Testis (tissue), 3 donors: Measurements from ENCODE around the gene LENG8. TPM values are rescaled to one million over a fixed set of nuclear protein-coding genes. Genes with fewer than 3 reads are reported as not detected.
"Not testable (repeated sequence)": the region's sequence is repeated elsewhere in the genome, so short reads cannot be mapped to it uniquely, and the experiment has no call there.

Experiments used
- DNase-seq: peaks from one replicate; pipeline ENCODE4 v3.0.0-alpha.2; 2019
- H3K27ac ChIP-seq, 2 donors: fragments of 200-600 bp; sonication (generic); one replicate each; pipeline ENCODE4 v1.5.1; 2019
- H3K27me3 ChIP-seq: fragments of 200-600 bp; sonication (generic); one replicate; pipeline ENCODE4 v1.5.1; 2019
- H3K36me3 ChIP-seq: fragments of 200-600 bp; sonication (generic); one replicate; pipeline ENCODE4 v1.5.1; 2017; ENCODE audit warnings: low read depth; ENCODE audit errors: missing control alignments
- H3K4me1 ChIP-seq: fragments of 200-600 bp; sonication (generic); one replicate; pipeline ENCODE4 v1.5.1; 2019
- H3K4me3 ChIP-seq, 2 donors: fragments of 200-600 bp; sonication (generic); one replicate each; pipeline ENCODE4 v1.5.1; 2017 to 2019
- H3K9me3 ChIP-seq: fragments of 200-600 bp; sonication (generic); one replicate; pipeline ENCODE4 v1.5.1; 2017
- POLR2A ChIP-seq: fragments of 450-650 bp; IDR thresholded peaks from one replicate; pipeline ENCODE4 v1.6.1; 2017; ENCODE audit warnings: antibody characterized with exemption, mild to moderate bottlenecking, moderate library complexity
- WGBS, 2 donors: methylation state at CpG; one replicate each; pipeline ENCODE4 v1.1.5; 2018; 5-methylcytosine and 5-hydroxymethylcytosine counted together
- intact Hi-C: fragments of 100-400 bp; cut with DNase I; formaldehyde crosslinking; loops from one replicate; pipeline ENCODE4 v1.15.1; 2023; ENCODE audit warnings: low total_unique reads
- polyA plus RNA-seq: library from polyadenylated mRNA; stranded (reverse); fragments of 350-450 nt; fragmentation: Illumina TruSeq; extraction: RNeasy Lipid Tissue Mini Kit (QIAGEN cat#74804); gene quantifications from one replicate; pipeline ENCODE4 v1.2.3, GENCODE V29; 2014; ENCODE audit warnings: low read depth, low replicate concordance; ENCODE audit not compliant: insufficient read depth
- small RNA-seq, 2 donors: library from RNA; depleted of rRNA; stranded (forward); fragments of <200 nt; gene quantifications; one replicate each; pipeline ENCODE3, GENCODE V24; 2016
- total RNA-seq, 2 donors: library from RNA; depleted of rRNA; stranded (reverse); fragments of >200 nt; gene quantifications; one replicate each; pipeline ENCODE4 v1.2.3, GENCODE V29; 2016
- TF ChIP-seq, protein P1 (sequence below), 3 experiments: fragments of 450-650 bp in 2 of 3; fragments of 200-600 bp in 1 of 3; sonication (generic) in 1 of 3; IDR thresholded peaks; one replicate each; pipeline ENCODE4 v1.5.1; 2016 to 2019; ENCODE audit warnings: antibody characterized with exemption in 3 of 3, mild to moderate bottlenecking in 2 of 3, moderate library complexity in 1 of 3

The LENG8 gene
- total and polyA plus RNA-seq, 3 donors from 2014 or later, result 167 to 507 (median 313) TPM

DNA sequence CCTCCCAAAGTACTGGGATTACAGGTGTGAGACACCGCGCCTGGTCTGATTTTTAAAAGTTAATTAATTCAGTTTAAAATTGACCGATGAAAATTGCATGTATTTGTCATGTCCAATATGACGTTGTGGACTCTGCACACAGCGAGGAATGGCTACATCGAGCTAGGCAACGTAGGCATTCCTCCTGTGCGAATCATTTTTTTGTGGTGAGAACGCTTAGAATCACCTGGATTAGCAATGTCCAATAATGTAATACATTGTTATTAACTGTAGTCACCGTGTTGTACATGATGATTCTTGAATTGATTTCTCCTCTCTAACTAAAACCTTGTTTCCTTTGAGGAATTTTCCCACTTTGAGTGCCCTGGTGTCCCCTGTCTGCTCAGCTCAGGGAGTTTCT is 57.1 kb downstream of the LENG8 start:
- TF ChIP-seq, protein P1, sequence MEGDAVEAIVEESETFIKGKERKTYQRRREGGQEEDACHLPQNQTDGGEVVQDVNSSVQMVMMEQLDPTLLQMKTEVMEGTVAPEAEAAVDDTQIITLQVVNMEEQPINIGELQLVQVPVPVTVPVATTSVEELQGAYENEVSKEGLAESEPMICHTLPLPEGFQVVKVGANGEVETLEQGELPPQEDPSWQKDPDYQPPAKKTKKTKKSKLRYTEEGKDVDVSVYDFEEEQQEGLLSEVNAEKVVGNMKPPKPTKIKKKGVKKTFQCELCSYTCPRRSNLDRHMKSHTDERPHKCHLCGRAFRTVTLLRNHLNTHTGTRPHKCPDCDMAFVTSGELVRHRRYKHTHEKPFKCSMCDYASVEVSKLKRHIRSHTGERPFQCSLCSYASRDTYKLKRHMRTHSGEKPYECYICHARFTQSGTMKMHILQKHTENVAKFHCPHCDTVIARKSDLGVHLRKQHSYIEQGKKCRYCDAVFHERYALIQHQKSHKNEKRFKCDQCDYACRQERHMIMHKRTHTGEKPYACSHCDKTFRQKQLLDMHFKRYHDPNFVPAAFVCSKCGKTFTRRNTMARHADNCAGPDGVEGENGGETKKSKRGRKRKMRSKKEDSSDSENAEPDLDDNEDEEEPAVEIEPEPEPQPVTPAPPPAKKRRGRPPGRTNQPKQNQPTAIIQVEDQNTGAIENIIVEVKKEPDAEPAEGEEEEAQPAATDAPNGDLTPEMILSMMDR (IDR thresholded peaks at IDR 0.05), result no peak
- TF ChIP-seq POLR2A, result no peak
- H3K4me1 ChIP-seq, result no peaks in the 10 kb centered on the region
- intact Hi-C loops, result no loop called here
- no peaks in the 10 kb centered on the region for H3K36me3 ChIP-seq
- 69 to 86% methylated on average over 10 of the region's 10 CpGs for WGBS, 2 donors
- H3K4me3 ChIP-seq, result no peak overlapping the region
- no peak for DNase-seq
- H3K9me3 ChIP-seq, result no peaks in the 10 kb centered on the region
- no peaks in the 10 kb centered on the region for H3K27me3 ChIP-seq
- H3K27ac ChIP-seq, result no peak overlapping the region

GRCh38 chr19:54507038-54507717 is 58.2 kb downstream of the LENG8 start:
- WGBS, 2 donors, result 67% methylated on average over 11 of the region's 15 CpGs; no CpG with 5 or more reads in 1 of the 2 donors
- H3K27me3 ChIP-seq, H3K27ac ChIP-seq, DNase-seq, intact Hi-C loops, H3K36me3 ChIP-seq, H3K4me3 ChIP-seq, H3K4me1 ChIP-seq, H3K9me3 ChIP-seq: not testable (repeated sequence)

DNA sequence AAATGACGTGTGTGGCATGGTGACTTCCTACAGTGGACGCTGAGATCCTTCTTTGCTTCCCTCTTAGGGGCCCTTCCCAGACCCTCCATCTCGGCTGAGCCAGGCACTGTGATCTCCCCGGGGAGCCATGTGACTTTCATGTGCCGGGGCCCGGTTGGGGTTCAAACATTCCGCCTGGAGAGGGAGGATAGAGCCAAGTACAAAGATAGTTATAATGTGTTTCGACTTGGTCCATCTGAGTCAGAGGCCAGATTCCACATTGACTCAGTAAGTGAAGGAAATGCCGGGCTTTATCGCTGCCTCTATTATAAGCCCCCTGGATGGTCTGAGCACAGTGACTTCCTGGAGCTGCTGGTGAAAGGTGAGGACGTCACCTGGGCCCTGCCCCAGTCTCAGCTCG is 58.8 kb downstream of the LENG8 start:
- Histone ChIP-seq H3K27ac (no peak overlapping the region), H3K4me3 (no peak overlapping the region), H3K27me3 (no peaks in the 10 kb centered on the region), H3K9me3 (no peaks in the 10 kb centered on the region), H3K4me1 (no peaks in the 10 kb centered on the region), H3K36me3 (no peaks in the 10 kb centered on the region)
- intact Hi-C loops, result no loop called here
- TF ChIP-seq, protein P1 (IDR thresholded peaks at IDR 0.05), result no peak
- TF ChIP-seq POLR2A, result no peak
- DNase-seq, result no peak
- 55 to 65% methylated on average over 12 of the region's 12 CpGs for WGBS, 2 donors

DNA sequence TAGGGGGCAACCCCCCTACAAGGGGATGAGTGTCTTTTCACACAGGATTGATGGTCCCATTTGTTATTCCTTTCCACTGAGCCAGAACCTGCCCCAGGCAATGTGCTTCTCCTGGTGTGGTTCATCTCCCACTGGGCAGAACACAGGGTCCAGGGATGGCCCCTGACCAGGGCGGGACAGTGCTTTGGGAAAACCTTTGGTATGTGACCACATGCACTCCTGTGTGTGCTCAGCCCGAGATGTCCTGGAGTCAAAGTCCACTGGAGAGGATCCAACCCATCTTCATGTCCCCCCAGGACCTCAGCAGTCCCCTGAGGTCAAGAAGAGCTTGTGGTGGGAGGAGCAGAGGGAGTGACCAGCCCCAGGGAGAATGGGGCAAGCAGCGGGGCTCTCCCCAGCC is 59.5 kb downstream of the LENG8 start:
- intact Hi-C loops, H3K27me3 ChIP-seq: not testable (repeated sequence)
- WGBS, 2 donors, result 79 to 83% methylated on average over 1 to 2 of the region's 3 CpGs

DNA sequence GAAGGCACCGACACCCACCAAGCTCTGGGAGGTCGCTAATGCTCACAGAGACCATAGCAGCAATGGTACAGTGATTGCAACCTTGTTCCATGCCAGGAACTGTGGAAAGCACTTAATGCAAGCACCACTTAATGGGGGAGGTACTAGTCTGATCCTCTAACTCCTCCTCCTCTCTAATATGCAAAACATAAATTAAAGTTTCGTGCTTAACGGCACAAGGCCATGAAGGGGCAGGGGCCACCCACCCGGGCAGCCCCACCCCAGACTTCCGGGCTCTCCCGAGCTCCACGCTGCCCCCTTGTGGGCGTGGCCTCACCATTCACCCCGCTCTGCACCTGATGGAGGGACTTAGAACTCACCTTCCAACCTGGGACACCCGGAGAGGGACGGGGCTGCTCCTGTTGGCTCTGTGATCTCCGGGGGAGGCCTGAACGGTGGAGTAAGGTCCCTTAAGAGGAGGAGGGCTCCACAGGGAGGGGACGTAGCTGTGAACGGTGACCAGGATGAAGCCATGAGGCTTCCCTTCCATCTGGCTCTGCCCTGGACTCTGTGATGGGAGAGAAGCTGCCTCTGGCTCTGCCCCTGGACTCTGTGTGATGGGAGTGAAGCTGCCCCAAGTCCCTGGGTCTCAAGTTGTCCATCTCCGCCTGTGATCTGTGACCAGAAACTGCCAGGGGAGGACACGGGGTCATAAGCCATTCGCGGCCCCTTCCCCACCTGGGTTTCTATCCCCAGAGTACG is 60.4 kb downstream of the LENG8 start:
- H3K4me1 ChIP-seq, DNase-seq, H3K36me3 ChIP-seq, intact Hi-C loops, H3K27me3 ChIP-seq, H3K4me3 ChIP-seq, H3K9me3 ChIP-seq, H3K27ac ChIP-seq: not testable (repeated sequence)
- WGBS, 2 donors, result 25 to 70% methylated on average over 2 to 4 of the region's 21 CpGs

More for the DNA sequence above, 59.5 kb downstream of the LENG8 start:
- not testable (repeated sequence) for H3K36me3 ChIP-seq, DNase-seq, H3K4me3 ChIP-seq, H3K4me1 ChIP-seq, H3K27ac ChIP-seq, H3K9me3 ChIP-seq

Small RNA genes within 50 kb of the gene (small RNA-seq; reads per million reads assigned to genes)
- gene AC245884.3, result 0 reads per million in 2 donors

Other genes with a start within 250 kb of the LENG8 start
- 1,000 to 10,000 TPM in 1 of 2 donors, 100 to 1,000 TPM in 1; 648 to 1,251 TPM for gene RPS9, start 248.3 kb upstream of the LENG8 start, total RNA-seq
- gene RPS9, start 248.3 kb upstream of the LENG8 start, polyA plus RNA-seq, result 969 TPM
- gene LILRB3, start 226.2 kb upstream of the LENG8 start, total RNA-seq, result 10 to 100 TPM in 1 of 2 donors, 1 to 10 TPM in 1; 3.6 to 11.0 TPM
- 4.9 TPM for gene LILRB3, start 226.2 kb upstream of the LENG8 start, polyA plus RNA-seq
- gene LILRA6, start 206.4 kb upstream of the LENG8 start, total RNA-seq, result 1 to 10 TPM in 1 of 2 donors, under 1 TPM in 1; 0.37 to 1.5 TPM
- 2.7 TPM for gene LILRA6, start 206.4 kb upstream of the LENG8 start, polyA plus RNA-seq
- 1 to 10 TPM; 1.9 to 4.4 TPM for gene LILRB5, start 191.9 kb upstream of the LENG8 start, total RNA-seq
- gene LILRB5, start 191.9 kb upstream of the LENG8 start, polyA plus RNA-seq, result 8.7 TPM
- gene LILRB2, start 168.1 kb upstream of the LENG8 start, total RNA-seq, result under 1 TPM; 0.71 to 0.99 TPM
- gene LILRB2, start 168.1 kb upstream of the LENG8 start, polyA plus RNA-seq, result 3.0 TPM
- 1 to 10 TPM; 1.1 to 1.2 TPM for gene LILRA5, start 136.0 kb upstream of the LENG8 start, total RNA-seq
- gene LILRA5, start 136.0 kb upstream of the LENG8 start, polyA plus RNA-seq, result 1.4 TPM
- gene LILRA4, start 110.0 kb upstream of the LENG8 start, total RNA-seq, result under 1 TPM in 1 of 2 donors, not detected in 1; 0.81 TPM
- 0.50 TPM for gene LILRA4, start 110.0 kb upstream of the LENG8 start, polyA plus RNA-seq
- gene LAIR1, start 84.3 kb upstream of the LENG8 start, total RNA-seq, result 1 to 10 TPM; 6.4 to 7.1 TPM
- 13.4 TPM for gene LAIR1, start 84.3 kb upstream of the LENG8 start, polyA plus RNA-seq
- gene TTYH1, start 33.7 kb upstream of the LENG8 start, total RNA-seq, result 100 to 1,000 TPM; 226 to 248 TPM
- 126 TPM for gene TTYH1, start 33.7 kb upstream of the LENG8 start, polyA plus RNA-seq
- 1 to 10 TPM; 5.6 to 5.8 TPM for gene LENG9, start 14.6 kb downstream of the LENG8 start, total RNA-seq
- 1.9 TPM for gene LENG9, start 14.6 kb downstream of the LENG8 start, polyA plus RNA-seq
- 10 to 100 TPM; 10.2 to 11.9 TPM for gene CDC42EP5, start 24.1 kb downstream of the LENG8 start, total RNA-seq
- gene CDC42EP5, start 24.1 kb downstream of the LENG8 start, polyA plus RNA-seq, result 7.8 TPM
- not detected for gene LAIR2, start 53.6 kb downstream of the LENG8 start, total RNA-seq
- 0.65 TPM for gene LAIR2, start 53.6 kb downstream of the LENG8 start, polyA plus RNA-seq
- under 1 TPM; 0.47 to 0.87 TPM for gene LILRA2, start 124.6 kb downstream of the LENG8 start, total RNA-seq
- gene LILRA2, start 124.6 kb downstream of the LENG8 start, polyA plus RNA-seq, result 2.6 TPM
- under 1 TPM in 1 of 2 donors, not detected in 1; 0.50 TPM for gene LILRA1, start 144.4 kb downstream of the LENG8 start, total RNA-seq
- 0.62 TPM for gene LILRA1, start 144.4 kb downstream of the LENG8 start, polyA plus RNA-seq
- under 1 TPM; 0.63 to 0.93 TPM for gene LILRB1, start 181.3 kb downstream of the LENG8 start, total RNA-seq
- gene LILRB1, start 181.3 kb downstream of the LENG8 start, polyA plus RNA-seq, result 2.2 TPM
- 1 to 10 TPM; 1.0 to 3.2 TPM for gene LILRB4, start 213.8 kb downstream of the LENG8 start, total RNA-seq
- 12.6 TPM for gene LILRB4, start 213.8 kb downstream of the LENG8 start, polyA plus RNA-seq